MG63 (cell line): ENCODE measurements around the gene PAM. TPM values are rescaled to one million over a fixed set of nuclear protein-coding genes. Genes with fewer than 3 reads are reported as not detected.
"Not testable (repeated sequence)": the region's sequence is repeated elsewhere in the genome, so short reads cannot be mapped to it uniquely, and the experiment has no call there.

ENCODE experiments used
- DNase-seq: peaks from one replicate; pipeline ENCODE4 v3.0.0-alpha.2; 2020
- H3K27me3 ChIP-seq: fragments of 250-450 bp; sonication (Bioruptor Pico); 2 replicates; pipeline ENCODE4 v1.5.1; 2020; ENCODE audit warnings: mild to moderate bottlenecking, moderate library complexity
- H3K36me3 ChIP-seq: fragments of 250-450 bp; sonication (Bioruptor Pico); 2 replicates; pipeline ENCODE4 v1.5.1; 2020; ENCODE audit warnings: mild to moderate bottlenecking, moderate library complexity
- H3K4me3 ChIP-seq: fragments of 250-450 bp; sonication (Bioruptor Pico); 2 replicates; pipeline ENCODE4 v1.5.1; 2020; ENCODE audit warnings: mild to moderate bottlenecking, moderate library complexity
- H3K9me3 ChIP-seq: fragments of 250-450 bp; sonication (Bioruptor Pico); 2 replicates; pipeline ENCODE4 v1.5.1; 2020; ENCODE audit warnings: mild to moderate bottlenecking, moderate library complexity
- total RNA-seq: library from RNA; depleted of rRNA; stranded (reverse); fragments of >200 nt; shearing (Covaris generic); gene quantifications from 2 replicates; pipeline ENCODE4 v1.2.3, GENCODE V29; 2014; ENCODE audit warnings: low replicate concordance

PAM gene
- total RNA-seq, 1 experiment from 2014 or later: 119 TPM

DNA sequence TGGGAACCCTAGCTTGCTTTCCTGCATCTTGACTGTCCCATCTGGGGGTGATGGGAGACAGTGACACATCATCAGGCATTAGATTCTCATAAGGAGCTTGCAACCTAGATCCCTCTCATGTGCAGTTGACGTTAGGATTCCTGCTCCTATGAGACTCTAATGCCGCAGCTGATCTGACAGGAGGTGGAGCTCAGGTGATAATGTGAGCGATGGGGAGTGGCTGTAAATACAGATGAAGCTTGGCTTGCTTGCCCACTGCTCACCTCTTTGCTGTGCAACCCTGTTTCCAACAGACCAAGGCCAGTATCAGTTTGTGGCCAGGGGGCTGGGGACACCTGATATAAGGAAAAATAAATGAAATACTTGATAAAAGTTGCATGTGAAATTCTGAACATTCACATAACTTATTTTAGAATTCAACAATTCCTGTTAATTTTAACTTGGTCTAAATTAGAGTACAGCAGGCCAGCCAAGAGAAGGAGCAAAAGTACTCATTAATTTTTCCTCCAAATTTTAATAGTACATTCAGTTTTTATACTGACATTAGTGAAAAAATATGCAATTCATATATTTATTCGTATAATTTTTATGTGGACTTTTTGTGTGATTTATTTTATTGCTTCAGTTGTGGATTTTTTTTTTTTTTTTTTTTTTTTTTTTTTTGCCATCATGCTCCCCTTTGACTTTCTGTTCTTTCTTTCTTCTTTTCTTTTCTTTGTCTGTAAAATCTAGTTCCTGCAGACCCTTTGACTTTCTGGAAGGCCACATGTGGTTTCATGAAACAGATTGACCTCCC lies 11.4 kb downstream of the PAM start:
- H3K4me3 ChIP-seq: no peak overlapping the region
- DNase-seq: no peak
- no peaks in the 10 kb centered on the region for H3K9me3 ChIP-seq
- no peaks in the 10 kb centered on the region for H3K27me3 ChIP-seq
- no peaks in the 10 kb centered on the region for H3K36me3 ChIP-seq

DNA sequence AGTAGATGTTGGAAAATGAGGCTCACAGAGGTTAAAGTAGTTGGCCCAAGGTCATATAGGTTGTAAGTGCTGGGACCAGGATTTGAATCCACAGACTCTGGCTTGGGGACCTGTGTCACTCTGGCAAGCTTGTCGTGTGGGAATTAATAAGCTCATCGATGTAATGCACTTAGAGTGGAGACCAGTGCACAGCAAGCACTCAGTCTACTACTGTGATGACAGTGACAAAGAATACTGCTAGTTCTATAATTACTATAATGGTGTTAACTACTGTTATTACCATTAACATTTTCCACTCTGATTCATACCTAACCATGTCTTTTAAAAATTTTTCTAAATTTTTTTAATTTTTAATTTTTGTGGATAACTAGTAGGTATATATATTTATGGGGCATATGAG lies 12.8 kb downstream of the PAM start:
- Histone ChIP-seq H3K9me3 (no peaks in the 10 kb centered on the region), H3K27me3 (no peaks in the 10 kb centered on the region), H3K4me3 (no peak overlapping the region), H3K36me3 (no peaks in the 10 kb centered on the region)
- DNase-seq: no peak

DNA sequence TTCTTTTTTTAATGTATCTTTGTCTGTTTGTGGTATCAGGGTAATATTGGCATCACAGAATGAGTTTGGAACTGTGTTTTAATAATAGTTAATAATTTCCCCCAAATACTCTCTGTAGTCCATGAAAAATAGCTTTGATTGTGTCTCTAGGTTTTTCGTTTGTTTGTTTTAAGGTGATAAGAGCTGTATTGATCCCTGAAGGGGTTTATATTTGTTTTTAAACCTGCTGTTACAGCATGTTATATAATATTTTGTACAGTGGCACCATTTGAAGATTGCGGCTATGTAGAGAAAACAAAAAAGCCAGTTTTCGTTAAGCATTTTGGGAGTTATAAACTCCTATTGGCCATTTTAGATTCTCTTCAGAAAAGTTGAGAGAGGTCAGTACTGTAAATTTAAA lies 15.7 kb downstream of the PAM start:
- Histone ChIP-seq H3K4me3 (no peak overlapping the region), H3K9me3 (no peaks in the 10 kb centered on the region), H3K27me3 (no peaks in the 10 kb centered on the region), H3K36me3 (no peaks in the 10 kb centered on the region)
- no peak for DNase-seq

DNA sequence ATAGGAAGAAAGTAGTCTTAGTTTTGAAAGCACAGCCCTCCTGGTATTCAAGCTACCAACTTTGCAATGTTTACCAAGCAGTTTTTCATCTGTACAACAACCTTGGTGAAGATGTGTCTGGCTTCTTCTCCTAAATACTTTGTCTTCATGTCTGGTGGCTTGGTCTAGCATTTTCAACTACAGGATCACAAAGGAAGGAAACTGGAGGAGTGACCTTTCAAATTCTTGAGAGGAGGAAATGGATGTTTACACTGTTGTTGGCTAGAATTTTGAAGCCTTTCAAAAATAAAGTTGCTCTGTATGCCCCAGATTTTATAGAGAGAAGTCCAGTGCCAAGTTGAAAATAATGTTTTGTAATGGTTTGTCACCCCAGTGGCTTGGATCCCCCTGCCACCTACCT lies 16.3 kb downstream of the PAM start:
- DNase-seq: no peak
- Histone ChIP-seq H3K9me3 (no peaks in the 10 kb centered on the region), H3K4me3 (no peak overlapping the region), H3K36me3 (no peaks in the 10 kb centered on the region), H3K27me3 (no peaks in the 10 kb centered on the region)

DNA sequence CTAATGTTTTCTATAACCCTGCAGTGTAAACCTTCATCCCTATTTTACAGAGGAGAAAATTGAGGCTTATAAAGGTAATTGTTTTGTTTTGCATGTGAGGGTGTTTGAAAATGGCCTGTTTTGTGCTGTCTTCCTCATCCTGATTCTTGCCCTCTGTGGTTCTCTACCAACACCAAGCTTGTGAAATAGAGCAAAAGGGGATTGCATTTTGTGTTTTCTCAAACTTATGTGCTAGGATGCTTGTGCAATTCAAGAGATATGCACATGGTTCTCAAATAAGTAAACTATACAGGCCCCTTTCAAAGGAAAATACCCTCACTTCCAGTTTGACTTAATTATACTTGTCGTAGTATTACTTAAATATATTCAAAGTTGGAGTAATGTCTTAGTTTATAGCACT lies 17.2 kb downstream of the PAM start:
- Histone ChIP-seq H3K36me3 (no peaks in the 10 kb centered on the region), H3K27me3 (no peaks in the 10 kb centered on the region)
- DNase-seq: no peak

DNA sequence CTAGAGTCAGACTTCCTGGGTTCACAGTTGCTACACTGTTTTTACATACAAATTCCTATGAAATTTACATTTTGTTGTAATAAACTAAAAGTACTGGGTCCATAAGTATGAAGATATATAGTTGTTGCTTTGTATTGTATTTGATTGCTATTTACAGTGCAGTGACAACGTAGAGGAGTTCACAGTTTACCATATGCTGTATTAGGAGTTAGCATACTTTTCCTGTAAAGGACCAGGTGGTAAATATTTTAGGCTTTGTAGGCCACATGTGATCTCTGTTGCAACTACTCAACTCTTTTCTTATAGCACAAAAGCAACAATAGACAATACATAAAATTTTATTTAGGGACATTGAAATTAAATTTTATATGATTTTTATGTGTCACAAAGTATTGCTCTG lies 18.0 kb downstream of the PAM start:
- H3K9me3 ChIP-seq: no peaks in the 10 kb centered on the region

More for the DNA sequence above, 17.2 kb downstream of the PAM start:
- Histone ChIP-seq H3K9me3 (no peaks in the 10 kb centered on the region), H3K4me3 (no peak overlapping the region)

DNA sequence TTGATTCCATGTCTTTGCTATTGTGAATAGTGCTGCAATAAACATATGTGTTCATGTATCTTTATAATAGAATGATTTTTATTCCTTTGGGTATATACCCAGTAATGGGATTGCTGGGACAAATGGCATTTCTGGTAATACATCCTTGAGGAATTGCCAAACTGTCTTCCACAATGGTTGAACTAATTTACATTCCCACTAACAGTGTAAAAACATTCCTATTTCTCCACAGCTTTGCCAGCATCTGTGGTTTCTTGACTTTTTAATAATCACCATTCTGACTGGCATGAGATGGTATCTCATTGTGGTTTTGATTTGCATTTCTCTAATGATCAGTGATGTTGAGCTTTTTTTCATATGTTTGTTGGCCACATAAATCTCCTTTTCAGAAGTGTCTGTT lies 20.7 kb downstream of the PAM start:
- not testable (repeated sequence) for H3K9me3 ChIP-seq, H3K27me3 ChIP-seq, DNase-seq, H3K36me3 ChIP-seq, H3K4me3 ChIP-seq

More for the DNA sequence above, 18.0 kb downstream of the PAM start:
- Histone ChIP-seq H3K27me3 (no peaks in the 10 kb centered on the region), H3K36me3 (no peaks in the 10 kb centered on the region), H3K4me3 (no peak overlapping the region)
- no peak for DNase-seq

DNA sequence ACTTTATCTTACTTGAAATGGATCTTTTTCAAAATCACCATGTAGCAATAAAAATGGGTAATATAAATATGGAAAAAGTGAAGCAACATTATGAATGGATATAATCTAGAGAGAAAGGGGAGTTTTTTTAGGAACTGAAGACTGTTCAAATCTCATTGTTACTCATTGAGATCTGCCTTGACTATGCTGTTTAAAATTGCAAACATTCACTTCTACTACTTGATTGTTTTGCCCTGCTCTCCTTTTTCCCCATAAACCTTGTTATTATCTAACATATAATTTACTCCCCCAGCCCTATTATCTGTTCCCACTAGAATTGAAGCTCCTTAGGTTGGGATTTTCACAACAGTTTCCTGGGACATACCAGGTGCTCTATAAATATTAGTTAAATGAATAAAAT lies 22.0 kb downstream of the PAM start:
- Histone ChIP-seq H3K4me3 (no peak overlapping the region), H3K27me3 (no peaks in the 10 kb centered on the region), H3K9me3 (no peaks in the 10 kb centered on the region), H3K36me3 (no peaks in the 10 kb centered on the region)
- no peak for DNase-seq

DNA sequence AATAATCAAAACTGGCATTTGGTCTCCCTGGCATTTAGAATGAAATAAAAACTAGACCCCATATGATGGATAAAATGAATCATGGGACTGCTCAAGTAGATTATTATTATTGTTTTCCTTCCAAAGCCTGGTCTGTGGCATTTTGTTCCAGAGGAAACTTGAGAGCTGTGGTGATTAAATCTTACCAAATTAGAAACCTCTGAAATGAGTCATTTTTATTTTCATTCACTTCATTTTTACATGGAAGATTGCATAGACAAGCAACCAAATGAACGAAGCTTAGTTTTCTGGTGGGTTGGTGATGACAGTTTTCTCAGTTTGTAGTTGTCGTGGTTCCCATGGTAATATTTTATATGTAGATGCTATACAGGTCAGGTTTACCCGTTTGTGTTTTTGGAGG lies 23.4 kb downstream of the PAM start:
- no peaks in the 10 kb centered on the region for H3K27me3 ChIP-seq
- H3K9me3 ChIP-seq: no peaks in the 10 kb centered on the region
- H3K36me3 ChIP-seq: no peaks in the 10 kb centered on the region
- H3K4me3 ChIP-seq: no peak overlapping the region
- no peak for DNase-seq

DNA sequence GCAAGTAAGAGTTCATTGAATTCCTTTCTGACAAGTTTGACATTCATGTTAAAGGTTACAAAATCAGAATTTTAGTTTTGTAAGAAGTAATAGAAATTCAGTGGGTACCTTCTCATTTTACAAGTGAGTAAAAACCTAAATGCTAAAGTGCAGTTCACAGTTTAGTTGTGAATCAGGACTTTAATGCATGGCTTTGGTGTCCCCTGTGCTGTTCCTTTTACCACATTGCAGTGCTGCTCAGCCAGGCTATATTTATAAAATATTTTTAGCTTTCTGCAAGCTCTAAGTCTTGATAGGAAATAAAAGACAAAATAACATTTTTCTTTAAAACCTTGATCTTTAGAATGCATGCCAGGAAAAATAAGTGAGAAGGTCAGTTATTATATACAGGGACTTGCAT lies 26.3 kb downstream of the PAM start:
- no peaks in the 10 kb centered on the region for H3K9me3 ChIP-seq

DNA sequence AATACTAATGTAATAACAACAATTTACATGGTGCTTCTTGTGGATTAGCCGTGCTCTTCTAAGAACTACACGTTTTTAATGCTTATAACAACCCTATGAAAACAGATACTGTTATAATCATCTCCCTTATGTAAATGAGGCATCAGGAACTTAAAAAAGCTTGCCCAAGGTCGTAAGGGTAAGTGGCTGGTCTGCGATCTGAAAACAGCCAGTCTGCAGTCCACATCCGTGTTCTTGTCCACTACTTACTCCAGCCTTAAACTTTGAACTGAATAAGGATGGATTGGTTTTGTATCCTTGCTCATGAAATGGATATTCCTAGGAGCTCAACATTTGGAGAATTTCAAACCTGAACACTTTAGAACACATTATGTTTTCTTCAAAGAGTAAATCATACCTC lies 26.7 kb downstream of the PAM start:
- H3K36me3 ChIP-seq: no peaks in the 10 kb centered on the region
- H3K9me3 ChIP-seq: no peaks in the 10 kb centered on the region
- no peak overlapping the region for H3K4me3 ChIP-seq
- DNase-seq: no peak
- no peaks in the 10 kb centered on the region for H3K27me3 ChIP-seq

More for the DNA sequence above, 26.3 kb downstream of the PAM start:
- no peak for DNase-seq
- Histone ChIP-seq H3K27me3 (no peaks in the 10 kb centered on the region), H3K4me3 (no peak overlapping the region), H3K36me3 (no peaks in the 10 kb centered on the region)

DNA sequence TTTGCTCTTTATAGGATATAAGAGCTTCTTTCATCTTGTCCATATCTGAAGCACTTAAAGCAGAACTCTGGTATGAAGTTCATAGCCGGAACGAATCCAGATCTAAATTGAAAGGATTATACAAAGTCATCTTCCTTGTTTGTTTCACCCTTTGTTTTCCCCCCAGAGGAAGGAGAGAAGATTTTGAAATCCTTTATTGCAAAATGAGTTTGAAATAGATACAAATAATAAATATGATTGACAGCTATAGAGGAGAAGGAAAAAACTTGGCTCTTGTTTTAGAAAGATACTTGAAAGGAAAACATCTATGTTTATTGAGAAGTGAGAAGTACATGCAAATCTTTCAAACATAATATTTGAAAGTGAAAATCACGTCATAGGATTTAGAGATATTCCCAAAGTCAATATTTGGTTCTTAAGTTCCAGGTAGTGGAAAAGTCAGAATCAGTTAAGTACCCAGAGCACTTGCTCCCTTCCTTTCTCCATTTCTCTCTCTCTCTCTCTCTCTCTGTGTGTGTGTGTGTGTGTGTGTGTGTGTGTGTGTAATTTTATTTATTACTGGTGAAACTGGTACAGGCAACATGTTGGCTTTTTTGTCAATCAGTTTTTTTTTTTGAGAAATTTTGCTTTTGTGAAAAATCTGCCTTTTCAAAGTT lies 27.2 kb downstream of the PAM start:
- no peaks in the 10 kb centered on the region for H3K9me3 ChIP-seq
- H3K36me3 ChIP-seq: no peaks in the 10 kb centered on the region
- no peaks in the 10 kb centered on the region for H3K27me3 ChIP-seq
- no peak for DNase-seq
- no peak overlapping the region for H3K4me3 ChIP-seq

DNA sequence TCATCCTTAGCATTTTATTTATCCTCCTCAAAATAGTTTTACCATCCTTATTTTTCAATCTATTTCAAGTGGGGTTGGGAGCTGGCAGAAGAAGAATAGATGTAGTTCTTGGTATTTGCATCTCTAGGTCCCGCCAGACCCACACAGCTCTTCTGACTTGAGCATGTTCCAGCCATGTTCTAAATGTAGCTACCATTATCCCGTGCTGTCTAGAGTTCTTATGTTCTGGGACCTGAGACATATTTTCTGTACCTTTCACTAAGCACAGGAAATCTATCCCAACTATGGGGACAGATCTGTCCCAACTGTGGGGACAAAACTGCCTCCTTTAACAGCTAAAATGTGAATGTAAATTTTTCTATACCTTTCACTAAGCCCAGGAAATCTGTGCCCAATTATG lies 32.0 kb downstream of the PAM start:
- H3K36me3 ChIP-seq: no peaks in the 10 kb centered on the region
- no peaks in the 10 kb centered on the region for H3K9me3 ChIP-seq
- no peak for DNase-seq
- no peaks in the 10 kb centered on the region for H3K27me3 ChIP-seq
- H3K4me3 ChIP-seq: no peak overlapping the region

DNA sequence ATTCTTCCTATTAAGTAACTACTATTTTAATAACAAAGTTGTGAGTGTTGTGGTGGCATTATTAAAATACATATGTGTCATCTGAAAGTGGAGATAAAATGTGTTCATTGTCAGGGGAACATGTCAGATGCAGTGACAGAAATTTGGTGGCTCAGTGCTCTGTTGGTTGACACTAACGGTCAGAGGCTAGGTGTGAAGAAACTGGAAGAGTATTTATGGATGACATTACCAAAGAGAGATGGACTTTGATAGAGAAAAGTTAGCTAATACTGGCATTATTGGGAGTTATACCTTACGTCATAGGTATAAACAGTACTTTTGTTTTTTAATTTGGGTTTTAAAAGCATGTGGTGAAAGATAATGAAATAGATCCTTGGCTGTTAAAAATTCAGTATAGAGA lies 33.7 kb downstream of the PAM start:
- Histone ChIP-seq H3K36me3 (no peaks in the 10 kb centered on the region), H3K9me3 (no peaks in the 10 kb centered on the region), H3K27me3 (no peaks in the 10 kb centered on the region), H3K4me3 (no peak overlapping the region)
- DNase-seq: no peak

DNA sequence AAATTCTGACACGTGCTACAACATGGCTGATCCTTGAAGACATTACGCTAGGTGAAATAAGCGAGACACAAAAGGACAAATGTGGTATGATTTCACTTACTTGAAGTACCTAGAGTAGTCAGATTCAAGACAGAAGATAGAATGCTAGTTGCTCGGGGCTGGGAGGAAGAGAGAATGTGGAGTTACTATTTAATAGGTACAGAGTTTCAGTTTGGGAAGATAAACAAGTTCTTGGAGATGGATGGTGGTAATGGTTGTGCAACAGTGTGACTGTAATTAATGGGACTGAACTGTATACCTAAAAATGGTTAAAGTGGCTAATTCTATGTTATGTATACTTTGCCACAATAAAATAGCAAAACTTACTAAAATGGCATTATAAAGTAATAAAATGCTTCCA lies 34.4 kb downstream of the PAM start:
- DNase-seq: no peak
- H3K9me3 ChIP-seq: no peaks in the 10 kb centered on the region
- no peaks in the 10 kb centered on the region for H3K36me3 ChIP-seq
- H3K27me3 ChIP-seq: no peaks in the 10 kb centered on the region
- no peak overlapping the region for H3K4me3 ChIP-seq

DNA sequence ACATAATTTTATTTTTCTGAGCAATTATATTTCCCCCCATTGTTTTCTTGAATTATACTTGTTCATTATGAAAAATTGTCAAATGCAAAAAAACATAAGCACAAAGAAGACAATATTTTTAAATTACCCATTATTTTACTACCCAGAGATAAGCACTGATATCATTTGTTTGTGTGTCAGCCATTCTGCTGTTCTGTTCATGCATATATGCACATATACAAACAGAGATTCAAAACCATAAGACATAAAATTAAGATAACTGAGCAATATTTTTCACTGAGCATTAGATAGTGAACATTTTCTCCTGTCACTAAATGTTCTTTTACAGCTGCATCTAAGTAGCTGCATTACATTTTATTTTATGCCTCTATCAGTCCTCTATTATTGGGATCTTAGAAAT lies 35.6 kb downstream of the PAM start:
- DNase-seq: no peak
- H3K36me3 ChIP-seq: no peaks in the 10 kb centered on the region
- no peaks in the 10 kb centered on the region for H3K27me3 ChIP-seq
- H3K4me3 ChIP-seq: no peak overlapping the region
- no peaks in the 10 kb centered on the region for H3K9me3 ChIP-seq

DNA sequence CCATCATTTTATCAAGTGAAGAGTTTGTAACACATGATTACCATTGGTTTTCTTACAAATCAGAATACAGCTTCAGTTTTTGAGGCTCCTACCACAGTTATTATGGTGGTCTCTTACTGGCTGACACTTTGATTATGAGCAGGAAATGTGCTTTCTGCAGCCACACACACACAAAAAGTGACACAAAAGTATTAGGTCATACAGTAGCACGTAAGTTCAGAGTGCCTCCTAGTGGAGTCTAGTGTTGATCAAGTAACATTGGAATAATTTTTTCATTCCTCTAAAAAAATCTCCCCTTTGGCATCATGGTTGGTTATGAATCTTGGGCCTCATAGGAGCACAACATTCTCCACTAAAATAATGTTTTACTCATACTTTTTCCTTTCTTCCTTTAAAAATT lies 37.6 kb downstream of the PAM start:
- Histone ChIP-seq H3K27me3 (no peaks in the 10 kb centered on the region), H3K9me3 (no peaks in the 10 kb centered on the region), H3K36me3 (no peaks in the 10 kb centered on the region), H3K4me3 (no peak overlapping the region)
- no peak for DNase-seq

DNA sequence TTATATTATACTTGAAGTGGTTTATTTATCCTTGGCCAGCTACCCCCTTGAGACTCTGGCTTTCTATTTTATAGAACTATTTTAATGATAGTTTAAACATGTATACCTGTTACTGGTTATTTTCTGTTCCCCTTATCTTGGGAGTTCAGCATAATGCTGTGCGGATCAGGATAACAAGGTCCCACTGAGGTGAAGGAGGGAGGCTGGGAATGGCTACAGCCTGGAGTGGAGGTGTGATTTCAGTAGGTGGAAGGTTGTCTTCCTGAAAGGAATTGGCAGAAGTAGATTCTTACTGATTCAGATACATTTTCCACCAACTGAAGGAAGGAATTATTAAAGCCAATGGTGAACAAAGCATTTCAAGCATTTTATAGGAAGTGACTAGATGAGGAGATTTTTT lies 38.9 kb downstream of the PAM start:
- no peak for DNase-seq
- Histone ChIP-seq H3K4me3 (no peak overlapping the region), H3K36me3 (no peaks in the 10 kb centered on the region), H3K9me3 (no peaks in the 10 kb centered on the region), H3K27me3 (no peaks in the 10 kb centered on the region)
